SK-N-SH (cell line): ENCODE data around the gene RMDN2. TPM values are rescaled to one million over a fixed set of nuclear protein-coding genes. Genes with fewer than 3 reads are reported as not detected.
A peak's percentile ranks its signal among the peaks of the same experiment; 100 is the strongest.

Experiments
- CTCF ChIA-PET: fragments of 300-600, 350-600 bp; formaldehyde crosslinking; extraction: SDS; loops from one replicate; lab custom pipeline; 2021; lab: Yijun Ruan, JAX
- POLR2A ChIA-PET: fragments of 350-600 bp; sonication (Branson Sonifier 250); formaldehyde crosslinking; extraction: SDS; loops from one replicate; lab custom pipeline; 2020; ENCODE audit warnings: antibody characterized with exemption, inconsistent platforms; lab: Yijun Ruan, JAX
- DNase-seq: peaks from one replicate; pipeline ENCODE4 v3.0.0; 2012
- H2AFZ ChIP-seq: fragments of 200-600 bp; sonication (generic); 2 replicates; pipeline ENCODE4 v1.8.1; 2016; ENCODE audit warnings: antibody characterized with exemption, mild to moderate bottlenecking, low read depth
- H3F3A ChIP-seq: fragments of 200-600 bp; sonication (generic); replicated peaks from 2 replicates; pipeline ENCODE3; 2016; ENCODE audit warnings: antibody characterized with exemption, mild to moderate bottlenecking; ENCODE audit not compliant: insufficient read depth
- H3K27ac ChIP-seq, 2 experiments: fragments of 200-500 bp in 1 of 2; fragments of 200-600 bp in 1 of 2; sonication (Bioruptor generic) in 1 of 2; sonication (generic), shearing (Covaris generic) in 1 of 2; 2 replicates each; pipeline versions ENCODE4 v1.5.1 to v1.6.1; 2014 to 2016; ENCODE audit warnings: low read depth in 2 of 2, inconsistent platforms in 1 of 2, low read length in 1 of 2, mild to moderate bottlenecking in 1 of 2, mixed read lengths in 1 of 2
- H3K27me3 ChIP-seq: fragments of 200-600 bp; sonication (generic), shearing (Covaris generic); 2 replicates; pipeline ENCODE4 v1.6.1; 2016; ENCODE audit warnings: mixed run types; ENCODE audit not compliant: insufficient read depth
- H3K36me3 ChIP-seq, 2 experiments: fragments of 200-500 bp in 1 of 2; fragments of 200-600 bp in 1 of 2; sonication (Bioruptor generic) in 1 of 2; sonication (generic) in 1 of 2; replicated peaks in 1 of 2; 2 replicates each; pipeline versions ENCODE3 to v1.5.1; 2014 to 2016; ENCODE audit warnings: low read length in 1 of 2, mild to moderate bottlenecking in 1 of 2; ENCODE audit not compliant: insufficient read depth in 2 of 2, control insufficient read depth in 1 of 2
- H3K4me1 ChIP-seq, 2 experiments: fragments of 200-500 bp in 1 of 2; fragments of 200-600 bp in 1 of 2; sonication (Bioruptor generic) in 1 of 2; sonication (generic), shearing (Covaris generic) in 1 of 2; 2 replicates each; pipeline versions ENCODE4 v1.5.1 to v1.6.1; 2014 to 2016; ENCODE audit warnings: low read depth in 1 of 2, low read length in 1 of 2, mixed run types in 1 of 2; ENCODE audit not compliant: insufficient read depth in 2 of 2, control insufficient read depth in 1 of 2
- H3K4me2 ChIP-seq: fragments of 200-600 bp; sonication (generic), shearing (Covaris generic); 2 replicates; pipeline ENCODE4 v1.6.1; 2017; ENCODE audit warnings: mixed run types
- H3K4me3 ChIP-seq, 2 experiments: fragments of 200-500 bp in 1 of 2; fragments of 200-600 bp in 1 of 2; sonication (Bioruptor generic) in 1 of 2; sonication (generic), shearing (Covaris generic) in 1 of 2; 2 replicates each; pipeline versions ENCODE4 v1.5.1 to v1.8.1; 2014 to 2016; ENCODE audit warnings: low read depth in 2 of 2, inconsistent platforms in 1 of 2, low read length in 1 of 2, mild to moderate bottlenecking in 1 of 2, mixed read lengths in 1 of 2, moderate library complexity in 1 of 2
- H3K79me2 ChIP-seq: fragments of 200-600 bp; sonication (generic); 2 replicates; pipeline ENCODE4 v1.8.1; 2017; ENCODE audit warnings: mild to moderate bottlenecking; ENCODE audit not compliant: insufficient read depth
- H3K9ac ChIP-seq: fragments of 200-600 bp; sonication (generic); 2 replicates; pipeline ENCODE4 v1.6.1; 2017; ENCODE audit warnings: mixed run types
- H3K9me2 ChIP-seq: fragments of 200-600 bp; sonication (generic); 2 replicates; pipeline ENCODE4 v1.6.1; 2017; ENCODE audit warnings: mixed run types
- H3K9me3 ChIP-seq: fragments of 200-600 bp; sonication (generic); 2 replicates; pipeline ENCODE4 v1.6.1; 2017; ENCODE audit warnings: mixed run types, mild to moderate bottlenecking, moderate library complexity
- H4K20me1 ChIP-seq: fragments of 200-600 bp; sonication (generic); 2 replicates; pipeline ENCODE4 v1.6.1; 2017; ENCODE audit warnings: mild to moderate bottlenecking, mixed run types; ENCODE audit not compliant: insufficient read depth
- CHD2 ChIP-seq: fragments of 150-350 bp; IDR thresholded peaks from 2 replicates; pipeline ENCODE4 v1.6.1; 2018; ENCODE audit warnings: low read length; ENCODE audit not compliant: partially characterized antibody
- EZH2phosphoT487 ChIP-seq: fragments of 200-600 bp; sonication (generic); IDR thresholded peaks from 2 replicates; pipeline ENCODE4 v1.6.1; 2017; ENCODE audit warnings: low read depth, mixed run types, mild to moderate bottlenecking, antibody characterized with exemption, moderate library complexity, borderline replicate concordance
- FOXJ3 ChIP-seq: sonication (generic); formaldehyde crosslinking; IDR thresholded peaks from 2 replicates; pipeline ENCODE4 v1.5.1; 2020; ENCODE audit warnings: mild to moderate bottlenecking, missing genetic modification reagents
- FOXM1 ChIP-seq: IDR thresholded peaks from 2 replicates; pipeline ENCODE4 v1.4.0; 2012; ENCODE audit warnings: low read depth, mild to moderate bottlenecking
- MAX ChIP-seq: IDR thresholded peaks from 2 replicates; pipeline ENCODE4 v1.4.0; 2012; ENCODE audit warnings: low read depth
- MEF2A ChIP-seq: IDR thresholded peaks from 2 replicates; pipeline ENCODE4 v1.4.0; 2012; ENCODE audit warnings: low read depth, borderline replicate concordance
- MXI1 ChIP-seq: IDR thresholded peaks from 2 replicates; pipeline ENCODE4 v1.6.1; 2012; ENCODE audit warnings: mild to moderate bottlenecking, low read depth, low read length, improper control_type of control experiment
- NRF1 ChIP-seq: IDR thresholded peaks from 2 replicates; pipeline ENCODE4 v1.6.1; 2012; ENCODE audit warnings: low read depth, mild to moderate bottlenecking, low read length
- POLR2AphosphoS5 ChIP-seq: IDR thresholded peaks from 2 replicates; pipeline ENCODE4 v1.6.1; 2012; ENCODE audit warnings: low read depth, low read length
- RAD21 ChIP-seq: IDR thresholded peaks from 2 replicates; pipeline ENCODE4 v1.6.1; 2012; ENCODE audit warnings: mild to moderate bottlenecking, low read length
- RCOR1 ChIP-seq: fragments of 150-350 bp; IDR thresholded peaks from 2 replicates; pipeline ENCODE4 v1.6.1; 2017; ENCODE audit warnings: antibody characterized with exemption, low read length
- RFX5 ChIP-seq: IDR thresholded peaks from 2 replicates; pipeline ENCODE4 v1.6.1; 2012; ENCODE audit warnings: mild to moderate bottlenecking, improper control_type of control experiment, low read length
- TAF1 ChIP-seq: IDR thresholded peaks from 2 replicates; pipeline ENCODE4 v1.6.1; 2012; ENCODE audit warnings: low read depth, mild to moderate bottlenecking, low read length, moderate library complexity, borderline replicate concordance
- TEAD4 ChIP-seq: IDR thresholded peaks from 2 replicates; pipeline ENCODE4 v1.4.0; 2012; ENCODE audit warnings: mild to moderate bottlenecking, borderline replicate concordance; ENCODE audit not compliant: insufficient read depth
- USF1 ChIP-seq: IDR thresholded peaks from 2 replicates; pipeline ENCODE4 v1.4.0; 2012; ENCODE audit warnings: low read depth, borderline replicate concordance
- WGBS: methylation state at CpG from one replicate; pipeline ENCODE4 v1.1.6; 2017; ENCODE audit warnings: low lambda C conversion rate; 5-methylcytosine and 5-hydroxymethylcytosine counted together
- polyA plus RNA-seq, 3 experiments: library from polyadenylated mRNA; depleted of rRNA; stranded (reverse); fragments of >200 nt; gene quantifications; 2 replicates each; pipeline ENCODE4 v1.2.3, GENCODE V29; 2012
- TF ChIP-seq, protein P1 (sequence below): fragments of 150-350 bp; IDR thresholded peaks from 2 replicates; pipeline ENCODE4 v1.6.1; 2017; ENCODE audit warnings: antibody characterized with exemption, low read length, low read depth, borderline replicate concordance
- TF ChIP-seq, protein P2 (sequence below): fragments of 200-600 bp; sonication (generic); IDR thresholded peaks from 2 replicates; pipeline ENCODE4 v1.6.1; 2017; ENCODE audit warnings: antibody characterized with exemption, mild to moderate bottlenecking, moderate library complexity
- TF ChIP-seq, protein P3 (sequence below): IDR thresholded peaks from 2 replicates; pipeline ENCODE4 v1.6.1; 2012; ENCODE audit warnings: mild to moderate bottlenecking, low read depth, low read length, moderate library complexity

The RMDN2 gene
- polyA plus RNA-seq, 1 of the 3 experiments (the other 2 are of a cell fraction) = 7.3 TPM

DNA sequence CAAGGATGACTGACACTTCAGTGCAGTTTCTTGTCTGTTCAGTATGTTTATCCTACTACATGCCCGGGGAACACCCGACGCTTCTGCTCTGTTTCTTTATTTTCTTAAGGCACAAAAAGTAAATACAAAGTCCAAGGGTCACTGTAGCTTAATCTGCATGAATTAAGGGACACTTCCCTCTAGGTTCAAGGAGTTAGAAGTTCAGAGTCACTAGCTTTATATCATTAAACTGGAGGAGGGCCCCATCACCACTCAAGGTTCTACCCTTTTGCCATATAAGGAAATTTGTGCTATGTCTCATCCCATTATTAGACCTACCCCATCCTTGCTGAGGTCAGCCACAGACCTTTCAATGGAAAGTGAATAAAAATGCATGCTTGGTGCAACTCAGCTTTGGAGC, 27.6 kb upstream of the RMDN2 start:
- Histone ChIP-seq H3K4me2 (no peak overlapping the region), H3K9me3 (no peaks in the 10 kb centered on the region), H3K9me2 (no peaks in the 10 kb centered on the region), H3K79me2 (no peaks in the 10 kb centered on the region), H3K36me3 (no peaks in the 10 kb centered on the region), H3K27ac (peak overlapping the region in 1 of 2 experiments; percentile 73; a peak in 1 of 4 replicates), H3K4me1 (peaks cover under 1 to 3% of the 10 kb centered on the region in 2 experiments; a peak in 2 of 4 replicates), H2AFZ (no peak overlapping the region), H3F3A (no peaks in the 10 kb centered on the region), H4K20me1 (no peaks in the 10 kb centered on the region), H3K4me3 (no peak overlapping the region), H3K9ac (no peak overlapping the region), H3K27me3 (no peaks in the 10 kb centered on the region)
- DNase-seq = no peak
- POLR2A ChIA-PET = no interaction called here
- CTCF ChIA-PET = interaction anchor here (0.9 to 7.8 kb wide), 7 partner anchors 8 to 501 kb away, joined by 3 to 58 read pairs (median 7); no protein-coding TSS in a partner anchor
- 45% methylated on average over 3 of the region's 3 CpGs for WGBS
- TF ChIP-seq, protein P1, sequence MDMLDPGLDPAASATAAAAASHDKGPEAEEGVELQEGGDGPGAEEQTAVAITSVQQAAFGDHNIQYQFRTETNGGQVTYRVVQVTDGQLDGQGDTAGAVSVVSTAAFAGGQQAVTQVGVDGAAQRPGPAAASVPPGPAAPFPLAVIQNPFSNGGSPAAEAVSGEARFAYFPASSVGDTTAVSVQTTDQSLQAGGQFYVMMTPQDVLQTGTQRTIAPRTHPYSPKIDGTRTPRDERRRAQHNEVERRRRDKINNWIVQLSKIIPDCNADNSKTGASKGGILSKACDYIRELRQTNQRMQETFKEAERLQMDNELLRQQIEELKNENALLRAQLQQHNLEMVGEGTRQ = no peak
- TF ChIP-seq EZH2phosphoT487 (no peak), NRF1 (no peak), POLR2AphosphoS5 (no peak), TAF1 (no peak), CHD2 (no peak), FOXJ3 (CRISPR knock-in tag) (no peak), RFX5 (no peak), TEAD4 (no peak), RAD21 (no peak), MAX (no peak), MEF2A (no peak), FOXM1 (no peak), USF1 (no peak), MXI1 (no peak), RCOR1 (no peak)
- TF ChIP-seq, protein P2, sequence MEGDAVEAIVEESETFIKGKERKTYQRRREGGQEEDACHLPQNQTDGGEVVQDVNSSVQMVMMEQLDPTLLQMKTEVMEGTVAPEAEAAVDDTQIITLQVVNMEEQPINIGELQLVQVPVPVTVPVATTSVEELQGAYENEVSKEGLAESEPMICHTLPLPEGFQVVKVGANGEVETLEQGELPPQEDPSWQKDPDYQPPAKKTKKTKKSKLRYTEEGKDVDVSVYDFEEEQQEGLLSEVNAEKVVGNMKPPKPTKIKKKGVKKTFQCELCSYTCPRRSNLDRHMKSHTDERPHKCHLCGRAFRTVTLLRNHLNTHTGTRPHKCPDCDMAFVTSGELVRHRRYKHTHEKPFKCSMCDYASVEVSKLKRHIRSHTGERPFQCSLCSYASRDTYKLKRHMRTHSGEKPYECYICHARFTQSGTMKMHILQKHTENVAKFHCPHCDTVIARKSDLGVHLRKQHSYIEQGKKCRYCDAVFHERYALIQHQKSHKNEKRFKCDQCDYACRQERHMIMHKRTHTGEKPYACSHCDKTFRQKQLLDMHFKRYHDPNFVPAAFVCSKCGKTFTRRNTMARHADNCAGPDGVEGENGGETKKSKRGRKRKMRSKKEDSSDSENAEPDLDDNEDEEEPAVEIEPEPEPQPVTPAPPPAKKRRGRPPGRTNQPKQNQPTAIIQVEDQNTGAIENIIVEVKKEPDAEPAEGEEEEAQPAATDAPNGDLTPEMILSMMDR = no peak
- TF ChIP-seq, protein P3, sequence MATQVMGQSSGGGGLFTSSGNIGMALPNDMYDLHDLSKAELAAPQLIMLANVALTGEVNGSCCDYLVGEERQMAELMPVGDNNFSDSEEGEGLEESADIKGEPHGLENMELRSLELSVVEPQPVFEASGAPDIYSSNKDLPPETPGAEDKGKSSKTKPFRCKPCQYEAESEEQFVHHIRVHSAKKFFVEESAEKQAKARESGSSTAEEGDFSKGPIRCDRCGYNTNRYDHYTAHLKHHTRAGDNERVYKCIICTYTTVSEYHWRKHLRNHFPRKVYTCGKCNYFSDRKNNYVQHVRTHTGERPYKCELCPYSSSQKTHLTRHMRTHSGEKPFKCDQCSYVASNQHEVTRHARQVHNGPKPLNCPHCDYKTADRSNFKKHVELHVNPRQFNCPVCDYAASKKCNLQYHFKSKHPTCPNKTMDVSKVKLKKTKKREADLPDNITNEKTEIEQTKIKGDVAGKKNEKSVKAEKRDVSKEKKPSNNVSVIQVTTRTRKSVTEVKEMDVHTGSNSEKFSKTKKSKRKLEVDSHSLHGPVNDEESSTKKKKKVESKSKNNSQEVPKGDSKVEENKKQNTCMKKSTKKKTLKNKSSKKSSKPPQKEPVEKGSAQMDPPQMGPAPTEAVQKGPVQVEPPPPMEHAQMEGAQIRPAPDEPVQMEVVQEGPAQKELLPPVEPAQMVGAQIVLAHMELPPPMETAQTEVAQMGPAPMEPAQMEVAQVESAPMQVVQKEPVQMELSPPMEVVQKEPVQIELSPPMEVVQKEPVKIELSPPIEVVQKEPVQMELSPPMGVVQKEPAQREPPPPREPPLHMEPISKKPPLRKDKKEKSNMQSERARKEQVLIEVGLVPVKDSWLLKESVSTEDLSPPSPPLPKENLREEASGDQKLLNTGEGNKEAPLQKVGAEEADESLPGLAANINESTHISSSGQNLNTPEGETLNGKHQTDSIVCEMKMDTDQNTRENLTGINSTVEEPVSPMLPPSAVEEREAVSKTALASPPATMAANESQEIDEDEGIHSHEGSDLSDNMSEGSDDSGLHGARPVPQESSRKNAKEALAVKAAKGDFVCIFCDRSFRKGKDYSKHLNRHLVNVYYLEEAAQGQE = no peak
